ENCODE data around the gene WNT10A.
"Not testable (repeated sequence)": the region's sequence is repeated elsewhere in the genome, so short reads cannot be mapped to it uniquely, and the experiment has no call there.

WNT10A gene

GRCh38 chr2:218880102-218880858 is at the start of gene WNT10A:
TSS of gene WNT10A (plus strand) at chr2:218880852. CDS start at chr2:218880996, 144 bp downstream.
- peaks cover 61% of the 10 kb centered on the region for H3K4me1 Mint-ChIP-seq

GRCh38 chr2:218831378-218831990 is 49.2 kb upstream of the WNT10A start, which contains the start of gene PRKAG3:
TSS of gene PRKAG3 (minus strand) at chr2:218831803.
- H3K36me3 Mint-ChIP-seq: no peaks in the 10 kb centered on the region
- no peaks in the 10 kb centered on the region for H3K4me1 Mint-ChIP-seq
- DNase-seq (ENCODE audit: low spot score in 2 of 2) (no peak), ATAC-seq (no peak)
- no peak within 1 kb of the TSS for H3K4me3 Mint-ChIP-seq
- no peaks in the 10 kb centered on the region for H3K9me3 Mint-ChIP-seq
- no peak within 1 kb of the TSS for H3K27ac Mint-ChIP-seq

More at GRCh38 chr2:218880102-218880858, at the start of gene WNT10A:
- DNase-seq (ENCODE audit: low spot score in 2 of 2) (peak; percentile 56 to 59), ATAC-seq (peak; percentile 77)
- H3K4me3 Mint-ChIP-seq: peak within 1 kb of the TSS; percentile 82
- peak within 1 kb of the TSS; percentile 61 for H3K27ac Mint-ChIP-seq
- H3K9me3 Mint-ChIP-seq: no peaks in the 10 kb centered on the region
- H3K36me3 Mint-ChIP-seq: peaks cover 24% of the 10 kb centered on the region

GRCh38 chr2:218832081-218832480 is 48.6 kb upstream of the WNT10A start:
- no peaks in the 10 kb centered on the region for H3K4me1 Mint-ChIP-seq
- no peaks in the 10 kb centered on the region for H3K9me3 Mint-ChIP-seq
- DNase-seq (ENCODE audit: low spot score in 2 of 2): no peak
- no peak overlapping the region for H3K27ac Mint-ChIP-seq
- ATAC-seq: no peak
- H3K4me3 Mint-ChIP-seq: no peak overlapping the region
- H3K36me3 Mint-ChIP-seq: no peaks in the 10 kb centered on the region

GRCh38 chr2:218832520-218832919 is 48.1 kb upstream of the WNT10A start:
- Mint-ChIP-seq H3K9me3 (peaks cover 1% of the 10 kb centered on the region), H3K4me3 (no peak overlapping the region), H3K36me3 (no peaks in the 10 kb centered on the region), H3K27ac (no peak overlapping the region), H3K4me1 (no peaks in the 10 kb centered on the region)
- ATAC-seq (no peak), DNase-seq (ENCODE audit: low spot score in 2 of 2) (no peak)

GRCh38 chr2:218833023-218833609 is 47.5 kb upstream of the WNT10A start:
- ATAC-seq: no peak
- Mint-ChIP-seq H3K9me3 (peaks cover 7% of the 10 kb centered on the region), H3K4me3 (no peak overlapping the region), H3K4me1 (no peaks in the 10 kb centered on the region), H3K27ac (no peak overlapping the region), H3K36me3 (no peaks in the 10 kb centered on the region)
- DNase-seq (ENCODE audit: low spot score in 2 of 2): no peak

GRCh38 chr2:218834685-218835084 is 46.0 kb upstream of the WNT10A start:
- no peak overlapping the region for H3K4me3 Mint-ChIP-seq
- no peaks in the 10 kb centered on the region for H3K36me3 Mint-ChIP-seq
- peaks cover 7% of the 10 kb centered on the region for H3K9me3 Mint-ChIP-seq
- no peak for DNase-seq (ENCODE audit: low spot score in 2 of 2)
- ATAC-seq: no peak
- H3K4me1 Mint-ChIP-seq: no peaks in the 10 kb centered on the region
- no peak overlapping the region for H3K27ac Mint-ChIP-seq

GRCh38 chr2:218837495-218837894 is 43.2 kb upstream of the WNT10A start:
- no peaks in the 10 kb centered on the region for H3K36me3 Mint-ChIP-seq
- no peak overlapping the region for H3K27ac Mint-ChIP-seq
- ATAC-seq (no peak), DNase-seq (ENCODE audit: low spot score in 2 of 2) (no peak)
- no peaks in the 10 kb centered on the region for H3K4me1 Mint-ChIP-seq
- H3K9me3 Mint-ChIP-seq: peaks cover 7% of the 10 kb centered on the region
- no peak overlapping the region for H3K4me3 Mint-ChIP-seq

- Mint-ChIP-seq H3K27ac (peak overlapping the region; percentile 5), H3K9me3 (peaks cover 7% of the 10 kb centered on the region), H3K36me3 (no peaks in the 10 kb centered on the region), H3K4me1 (no peaks in the 10 kb centered on the region), H3K4me3 (no peak overlapping the region)
- no peak for DNase-seq (ENCODE audit: low spot score in 2 of 2)
- no peak for ATAC-seq
Observed at GRCh38 chr2:218839430-218839829, 41.2 kb upstream of the WNT10A start.

- no peaks in the 10 kb centered on the region for H3K36me3 Mint-ChIP-seq
- no peak overlapping the region for H3K27ac Mint-ChIP-seq
- no peak for DNase-seq (ENCODE audit: low spot score in 2 of 2)
- no peak overlapping the region for H3K4me3 Mint-ChIP-seq
- no peaks in the 10 kb centered on the region for H3K4me1 Mint-ChIP-seq
- ATAC-seq: no peak
- H3K9me3 Mint-ChIP-seq: peaks cover 7% of the 10 kb centered on the region
Observed at GRCh38 chr2:218839888-218840287, 40.8 kb upstream of the WNT10A start.

GRCh38 chr2:218844334-218844733 is 36.3 kb upstream of the WNT10A start:
- ATAC-seq; DNase-seq (ENCODE audit: low spot score in 2 of 2); H3K27ac Mint-ChIP-seq; H3K36me3 Mint-ChIP-seq; H3K4me3 Mint-ChIP-seq; H3K9me3 Mint-ChIP-seq; H3K4me1 Mint-ChIP-seq: not testable (repeated sequence)

- not testable (repeated sequence) for ATAC-seq; H3K36me3 Mint-ChIP-seq; H3K4me1 Mint-ChIP-seq; DNase-seq (ENCODE audit: low spot score in 2 of 2); H3K9me3 Mint-ChIP-seq; H3K4me3 Mint-ChIP-seq; H3K27ac Mint-ChIP-seq
Observed at GRCh38 chr2:218846963-218847362, 33.7 kb upstream of the WNT10A start.

- ATAC-seq: no peak
- no peaks in the 10 kb centered on the region for H3K4me1 Mint-ChIP-seq
- no peak overlapping the region for H3K4me3 Mint-ChIP-seq
- no peak for DNase-seq (ENCODE audit: low spot score in 2 of 2)
- H3K9me3 Mint-ChIP-seq: no peaks in the 10 kb centered on the region
- no peaks in the 10 kb centered on the region for H3K36me3 Mint-ChIP-seq
- H3K27ac Mint-ChIP-seq: no peak overlapping the region
Observed at GRCh38 chr2:218849721-218850120, 30.9 kb upstream of the WNT10A start.

GRCh38 chr2:218850796-218851195 is 29.9 kb upstream of the WNT10A start:
- no peak overlapping the region for H3K27ac Mint-ChIP-seq
- H3K4me3 Mint-ChIP-seq: no peak overlapping the region
- ATAC-seq (no peak), DNase-seq (ENCODE audit: low spot score in 2 of 2) (no peak)
- H3K9me3 Mint-ChIP-seq: no peaks in the 10 kb centered on the region
- H3K36me3 Mint-ChIP-seq: no peaks in the 10 kb centered on the region
- no peaks in the 10 kb centered on the region for H3K4me1 Mint-ChIP-seq

GRCh38 chr2:218851286-218851685 is 29.4 kb upstream of the WNT10A start:
- DNase-seq (ENCODE audit: low spot score in 2 of 2): no peak
- Mint-ChIP-seq H3K4me3 (no peak overlapping the region), H3K36me3 (no peaks in the 10 kb centered on the region), H3K27ac (no peak overlapping the region), H3K4me1 (peaks cover 5% of the 10 kb centered on the region), H3K9me3 (no peaks in the 10 kb centered on the region)
- ATAC-seq: no peak

- ATAC-seq: peak; percentile 67
- DNase-seq (ENCODE audit: low spot score in 2 of 2): peak; percentile 41 to 83
- Mint-ChIP-seq H3K27ac (no peak overlapping the region), H3K9me3 (no peaks in the 10 kb centered on the region), H3K36me3 (no peaks in the 10 kb centered on the region), H3K4me1 (peaks cover 13% of the 10 kb centered on the region), H3K4me3 (no peak overlapping the region)
Observed at GRCh38 chr2:218852911-218853667, 27.6 kb upstream of the WNT10A start.
